ENCODE data around the gene TRIM65.

The TRIM65 gene

DNA sequence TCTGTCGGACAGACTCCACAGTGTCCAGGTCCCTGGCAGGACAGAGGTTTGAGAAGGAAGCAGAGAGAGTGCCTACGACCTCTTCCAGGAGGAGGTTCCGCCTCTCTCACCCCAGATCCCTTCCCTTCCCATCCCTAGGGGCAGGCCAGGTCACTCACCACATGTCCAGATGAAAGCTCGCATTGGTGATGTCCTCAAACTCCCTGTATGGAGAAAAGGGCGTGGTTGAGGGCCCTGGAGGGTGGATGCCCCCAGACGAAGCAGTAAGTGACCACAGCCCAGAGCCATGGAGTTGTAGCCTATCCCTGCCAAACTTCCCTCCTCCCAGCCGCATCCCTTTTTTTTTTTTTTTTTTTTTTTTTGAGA, 56.0 kb downstream of the TRIM65 start:
- H2AK5ac ChIP-seq (ENCODE audit: low read length, severe bottlenecking): no peak overlapping the region
- WGBS: 83% methylated on average over 5 of the region's 7 CpGs
- no peak overlapping the region for H2BK12ac ChIP-seq (ENCODE audit: low read length in 2 of 2)
- H2BK15ac ChIP-seq (ENCODE audit: low read depth, poor library complexity, severe bottlenecking): no peak overlapping the region
- no peak overlapping the region for H4K8ac ChIP-seq (ENCODE audit: low read length)
- no peak overlapping the region for H2BK120ac ChIP-seq (ENCODE audit: low read depth, low read length)
- H3K18ac ChIP-seq (ENCODE audit: low read depth in 1 of 2, low read length in 2 of 2): no peak overlapping the region
- no peak overlapping the region for H3K27ac ChIP-seq (ENCODE audit: low read length, poor library complexity, severe bottlenecking)
- H3K36me3 ChIP-seq (ENCODE audit: control insufficient read depth in 1 of 2, insufficient read depth in 2 of 2, low read depth in 1 of 2, low read length in 2 of 2): peaks cover 5 to 13% of the 10 kb centered on the region in 2 experiments
- no peak overlapping the region for H2BK5ac ChIP-seq (ENCODE audit: low read depth, low read length, poor library complexity, severe bottlenecking)
- no peak overlapping the region for H3K4me2 ChIP-seq (ENCODE audit: low read length, poor library complexity, severe bottlenecking)
- H3K4ac ChIP-seq (ENCODE audit: low read depth in 1 of 2, low read length in 2 of 2): no peak overlapping the region
- H3K4me1 ChIP-seq (ENCODE audit: control insufficient read depth, insufficient read depth, low read depth, low read length): peaks cover 19% of the 10 kb centered on the region
- H2AFZ ChIP-seq (ENCODE audit: low read depth, low read length): no peak overlapping the region
- no peak overlapping the region for H3K14ac ChIP-seq (ENCODE audit: low read length in 2 of 2)
- H3K79me1 ChIP-seq (replicated peaks; ENCODE audit: low read length, poor library complexity, severe bottlenecking): no peaks in the 10 kb centered on the region
- no peak for DNase-seq
- H3K9ac ChIP-seq (ENCODE audit: low read length): no peak overlapping the region
- H3K27me3 ChIP-seq (ENCODE audit: control insufficient read depth in 1 of 2, insufficient read depth in 1 of 2, low read length in 2 of 2): no peaks in the 10 kb centered on the region
- no peaks in the 10 kb centered on the region for H3K9me3 ChIP-seq (ENCODE audit: control insufficient read depth, low read length)
- no peak overlapping the region for H3K4me3 ChIP-seq (ENCODE audit: insufficient read depth in 1 of 2, low read depth in 1 of 2, low read length in 2 of 2)
- H3K23ac ChIP-seq (ENCODE audit: low read length in 2 of 2): no peak overlapping the region
- H4K91ac ChIP-seq (ENCODE audit: low read length): no peak overlapping the region

DNA sequence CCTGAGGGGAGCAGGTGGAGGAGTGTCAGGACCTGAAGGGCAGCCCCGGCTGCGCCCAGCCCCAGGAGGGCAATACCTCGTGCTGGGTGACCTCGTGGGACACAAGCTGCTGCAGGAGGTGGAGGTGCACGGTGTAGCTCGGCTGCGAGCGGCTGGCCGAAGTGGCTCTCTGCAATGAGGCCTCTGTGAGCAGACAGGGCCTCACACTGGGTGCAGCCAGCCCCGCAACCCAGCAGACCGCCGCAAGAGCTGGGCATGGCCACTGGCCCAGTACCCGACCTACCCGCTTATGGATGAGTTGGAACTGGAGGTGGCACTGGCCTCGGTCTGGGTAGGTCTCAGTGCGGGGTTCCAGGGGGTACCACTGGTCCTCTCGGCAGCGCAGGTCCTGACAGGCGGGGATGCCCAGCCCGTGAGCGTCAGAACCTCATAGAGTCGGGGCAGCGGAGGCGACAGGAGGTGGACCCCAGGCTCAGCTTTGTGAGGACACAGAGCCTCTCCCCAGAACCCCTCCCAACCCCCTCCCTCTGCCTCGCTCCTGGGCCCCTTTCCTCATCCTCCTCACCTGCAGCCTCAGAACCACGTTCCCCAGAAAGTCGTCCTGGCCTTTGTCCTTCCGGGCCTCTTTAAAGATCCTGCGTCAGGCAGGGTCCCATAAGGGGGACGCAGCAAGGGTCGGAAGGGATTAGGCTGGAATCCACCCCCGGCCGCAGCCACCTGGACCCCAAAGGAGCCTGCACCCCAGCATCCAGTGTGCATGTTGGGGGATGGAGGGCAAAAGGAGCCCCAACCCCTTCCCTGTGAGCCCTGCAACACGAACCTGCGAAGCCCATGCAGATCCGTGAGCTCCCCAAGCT, 56.6 kb downstream of the TRIM65 start:
- Histone ChIP-seq H3K79me1 (replicated peaks; ENCODE audit: low read length, poor library complexity, severe bottlenecking) (no peaks in the 10 kb centered on the region), H3K4me3 (ENCODE audit: insufficient read depth in 1 of 2, low read depth in 1 of 2, low read length in 2 of 2) (no peak overlapping the region), H4K91ac (ENCODE audit: low read length) (no peak overlapping the region), H3K23ac (ENCODE audit: low read length in 2 of 2) (no peak overlapping the region), H4K8ac (ENCODE audit: low read length) (no peak overlapping the region), H3K4me1 (ENCODE audit: control insufficient read depth, insufficient read depth, low read depth, low read length) (peaks cover 14% of the 10 kb centered on the region), H3K27ac (ENCODE audit: low read length, poor library complexity, severe bottlenecking) (no peak overlapping the region), H2BK120ac (ENCODE audit: low read depth, low read length) (no peak overlapping the region), H2BK12ac (ENCODE audit: low read length in 2 of 2) (no peak overlapping the region), H3K9ac (ENCODE audit: low read length) (no peak overlapping the region), H3K27me3 (ENCODE audit: control insufficient read depth in 1 of 2, insufficient read depth in 1 of 2, low read length in 2 of 2) (no peaks in the 10 kb centered on the region), H2BK5ac (ENCODE audit: low read depth, low read length, poor library complexity, severe bottlenecking) (no peak overlapping the region), H2AFZ (ENCODE audit: low read depth, low read length) (no peak overlapping the region), H3K36me3 (ENCODE audit: control insufficient read depth in 1 of 2, insufficient read depth in 2 of 2, low read depth in 1 of 2, low read length in 2 of 2) (peaks cover 0 to 15% of the 10 kb centered on the region in 2 experiments), H3K14ac (ENCODE audit: low read length in 2 of 2) (no peak overlapping the region), H2AK5ac (ENCODE audit: low read length, severe bottlenecking) (no peak overlapping the region), H3K4ac (ENCODE audit: low read depth in 1 of 2, low read length in 2 of 2) (no peak overlapping the region), H3K4me2 (ENCODE audit: low read length, poor library complexity, severe bottlenecking) (no peak overlapping the region), H3K9me3 (ENCODE audit: control insufficient read depth, low read length) (no peaks in the 10 kb centered on the region), H2BK15ac (ENCODE audit: low read depth, poor library complexity, severe bottlenecking) (no peak overlapping the region), H3K18ac (ENCODE audit: low read depth in 1 of 2, low read length in 2 of 2) (no peak overlapping the region)
- no peak for DNase-seq
- WGBS: 95% methylated on average over 36 of the region's 36 CpGs
